ENCODE results near the gene WIPI1. TPM values are rescaled to one million over a fixed set of nuclear protein-coding genes. Genes with fewer than 3 reads are reported as not detected.

The WIPI1 gene
- total and polyA plus RNA-seq, 2 of the 13 experiments (the other 11 are each of a cell fraction or from before 2014, with no cell fraction given): 29.4 to 141 TPM

- TF ChIP-seq THAP8 (CRISPR knock-in tag; IDR thresholded peaks at IDR 0.05; ENCODE audit: borderline replicate concordance) (no peak), HNF4A (CRISPR knock-in tag; IDR thresholded peaks at IDR 0.05) (peak; percentile 18; the same call in 1 of the 2 replicates)
Measured at GRCh38 chr17:68459037-68459639, 1.8 kb upstream of the WIPI1 start (continued).

- H3K4me3 ChIP-seq (replicated peaks in 1 of 3; ENCODE audit: insufficient read depth in 1 of 3, low read depth in 2 of 3, low read length in 3 of 3): peak overlapping the region; percentile 56 to 70 (median 60)
- H3K27me3 ChIP-seq (ENCODE audit: control insufficient read depth in 1 of 2, insufficient read depth in 2 of 2, low read length in 2 of 2): no peaks in the 10 kb centered on the region
- intact Hi-C loops (cut with micrococcal nuclease; ENCODE audit: unreplicated experiment) (loop anchor here (10.0 kb wide), 1 partner anchor 424 kb away; the partner anchor contains the start of gene KPNA2), in situ Hi-C loops (cut with HindIII; ENCODE audit: extremely low pct_ligation_motif_present, low pct_unique_long_range_greater_than_20kb) (loop anchor here (10.0 kb wide), 2 partner anchors 306 to 484 kb away; no protein-coding TSS in a partner anchor)
- 11% methylated on average over 12 of the region's 12 CpGs for WGBS (ENCODE audit: low lambda C conversion rate)
- peaks cover 77% of the 10 kb centered on the region for H3K4me1 ChIP-seq (ENCODE audit: insufficient read depth, low read length)
- DNase-seq (ENCODE audit: low spot score): no peak
- peak overlapping the region; percentile 60 for H3K9ac ChIP-seq (ENCODE audit: insufficient read depth, low read depth, low read length)
- H3K36me3 ChIP-seq (replicated peaks in 1 of 2; ENCODE audit: control insufficient read depth in 1 of 2, insufficient read depth in 2 of 2, low read length in 2 of 2): no peaks in the 10 kb centered on the region
- H2AFZ ChIP-seq (ENCODE audit: low read length): no peak overlapping the region
- FAIRE-seq: no peak
- H3K4me2 ChIP-seq (ENCODE audit: low read depth, low read length): peak overlapping the region; percentile 99
- ChIA-PET CTCF (ENCODE audit: low intra/inter-chr PET ratio, low total read pairs) (no interaction called here), POLR2A (interaction anchor here (1.0 to 5.4 kb wide), 16 partner anchors 16 to 272 kb away, joined by 3 to 53 read pairs (median 4); partner anchors contain the start of genes AMZ2 and PRKAR1A)
- peak overlapping the region; percentile 58 for H3K27ac ChIP-seq (ENCODE audit: extremely low read length, insufficient read depth, low read length)
- ATAC-seq: no peak
- no peaks in the 10 kb centered on the region for H3K9me3 ChIP-seq (ENCODE audit: low read length)
- BruUV-seq (replicated peaks): no TSS peak
- H4K20me1 ChIP-seq (ENCODE audit: insufficient read depth, low read length): no peaks in the 10 kb centered on the region
- H3K79me2 ChIP-seq (ENCODE audit: insufficient read depth, low read length): peaks cover 5% of the 10 kb centered on the region
- TF ChIP-seq ZNF740 (CRISPR knock-in tag; IDR thresholded peaks at IDR 0.05) (0 out of 2 replicates have a peak, but pooled peaks have one; percentile 34), ZGPAT (CRISPR knock-in tag; IDR thresholded peaks at IDR 0.05) (0 out of 2 replicates have a peak, but pooled peaks have one; percentile 0), SSRP1 (CRISPR knock-in tag; IDR thresholded peaks at IDR 0.05) (0 out of 2 replicates have a peak, but pooled peaks have one; percentile 80), MBD4 (IDR thresholded peaks at IDR 0.05; ENCODE audit: borderline replicate concordance, low read length) (0 out of 2 replicates have a peak, but pooled peaks have one; percentile 40), POGK (CRISPR knock-in tag; conservative IDR thresholded peaks at IDR 0.05) (0 out of 2 replicates have a peak, but pooled peaks have one; percentile 2), TEF (CRISPR knock-in tag; IDR thresholded peaks at IDR 0.05) (0 out of 2 replicates have a peak, but pooled peaks have one; percentile 18)
Measured at GRCh38 chr17:68458260-68459036, 1.2 kb upstream of the WIPI1 start.

Data from HepG2 (cell line).